ENCODE results near the gene PRXL2A.

GRCh38 chr10:80452640-80453039 lies 44.3 kb downstream of the PRXL2A start:
- no peak for TF ChIP-seq POLR2A (IDR thresholded peaks at IDR 0.05)
- TF ChIP-seq CTCF (IDR thresholded peaks at IDR 0.05), result no peak

Data from esophagus squamous epithelium (tissue), 4 donors.